DOHH2 (cell line): ENCODE data around the gene ELANE.

Source experiments
- H3F3A ChIP-seq: fragments of 200-600 bp; sonication (generic), shearing (Covaris generic); 2 replicates; pipeline ENCODE4 v1.6.0; 2016; ENCODE audit warnings: antibody characterized with exemption, mild to moderate bottlenecking; ENCODE audit not compliant: control insufficient read depth, insufficient read depth
- H3K27ac ChIP-seq: fragments of 200-600 bp; sonication (generic); 2 replicates; pipeline ENCODE4 v1.5.1; 2014; ENCODE audit warnings: low read depth, mild to moderate bottlenecking, low read length, moderate library complexity
- H3K27me3 ChIP-seq: fragments of 200-600 bp; sonication (generic); 2 replicates; pipeline ENCODE4 v1.6.1; 2014; ENCODE audit warnings: mild to moderate bottlenecking, low read length, mixed read lengths; ENCODE audit not compliant: control insufficient read depth
- H3K36me3 ChIP-seq: fragments of 200-600 bp; sonication (generic); 2 replicates; pipeline ENCODE4 v1.6.1; 2014; ENCODE audit warnings: mild to moderate bottlenecking, low read length, moderate library complexity, mixed read lengths; ENCODE audit not compliant: control insufficient read depth
- H3K4me1 ChIP-seq: fragments of 200-600 bp; sonication (generic); 2 replicates; pipeline ENCODE4 v1.6.1; 2014; ENCODE audit warnings: mild to moderate bottlenecking, low read length, mixed read lengths; ENCODE audit not compliant: control insufficient read depth
- H3K4me2 ChIP-seq: fragments of 200-600 bp; sonication (generic); 2 replicates; pipeline ENCODE4 v1.6.0; 2014; ENCODE audit warnings: mild to moderate bottlenecking, low read length, moderate library complexity
- H3K4me3 ChIP-seq: fragments of 200-600 bp; sonication (generic); 2 replicates; pipeline ENCODE4 v1.5.1; 2014; ENCODE audit warnings: mild to moderate bottlenecking, low read length, mixed read lengths
- H3K79me2 ChIP-seq: fragments of 200-600 bp; sonication (generic); 2 replicates; pipeline ENCODE4 v1.6.1; 2014; ENCODE audit warnings: mild to moderate bottlenecking, low read length, mixed read lengths; ENCODE audit not compliant: control insufficient read depth
- H3K9me2 ChIP-seq: fragments of 200-600 bp; sonication (generic); replicated peaks from 2 replicates; pipeline ENCODE4 v1.6.1; 2014; ENCODE audit warnings: mild to moderate bottlenecking, low read length, mixed read lengths; ENCODE audit not compliant: control insufficient read depth
- H3K9me3 ChIP-seq: fragments of 200-600 bp; sonication (generic); 2 replicates; pipeline ENCODE4 v1.6.1; 2014; ENCODE audit warnings: antibody characterized with exemption, low read length, mixed read lengths; ENCODE audit not compliant: control insufficient read depth, insufficient read depth
- H4K20me1 ChIP-seq: fragments of 200-600 bp; sonication (generic); 2 replicates; pipeline ENCODE4 v1.6.0; 2014; ENCODE audit warnings: low read depth, mild to moderate bottlenecking, antibody characterized with exemption, low read length, moderate library complexity; ENCODE audit not compliant: control insufficient read depth, insufficient read depth
- CTCF ChIP-seq: fragments of 200-600 bp; sonication (generic); IDR thresholded peaks from one replicate; pipeline ENCODE4 v1.5.1; 2014; ENCODE audit warnings: antibody characterized with exemption, mild to moderate bottlenecking, low read depth, low read length; ENCODE audit not compliant: poor library complexity, severe bottlenecking
- EZH2phosphoT487 ChIP-seq: fragments of 200-600 bp; sonication (generic); IDR thresholded peaks from 2 replicates; pipeline ENCODE4 v1.6.1; 2017; ENCODE audit warnings: borderline replicate concordance, mild to moderate bottlenecking, antibody characterized with exemption, low read length, moderate library complexity, mixed read lengths

ELANE gene

GRCh38 chr19:825897-826644 is 26.0 kb upstream of the ELANE start:
- H3K4me2 ChIP-seq, result no peak overlapping the region
- no peaks in the 10 kb centered on the region for H3K36me3 ChIP-seq
- no peak overlapping the region for H3K27ac ChIP-seq
- H3K79me2 ChIP-seq, result no peaks in the 10 kb centered on the region
- TF ChIP-seq EZH2phosphoT487 (no peak), CTCF (no peak)
- no peaks in the 10 kb centered on the region for H3F3A ChIP-seq
- H4K20me1 ChIP-seq, result no peaks in the 10 kb centered on the region
- H3K4me3 ChIP-seq, result no peak overlapping the region
- no peaks in the 10 kb centered on the region for H3K9me3 ChIP-seq
- H3K4me1 ChIP-seq, result no peaks in the 10 kb centered on the region
- no peaks in the 10 kb centered on the region for H3K27me3 ChIP-seq
- no peaks in the 10 kb centered on the region for H3K9me2 ChIP-seq

GRCh38 chr19:827314-827709 is 24.8 kb upstream of the ELANE start:
- Histone ChIP-seq H3K4me2 (no peak overlapping the region), H3K27me3 (no peaks in the 10 kb centered on the region), H3K79me2 (no peaks in the 10 kb centered on the region), H3F3A (no peaks in the 10 kb centered on the region), H3K9me3 (no peaks in the 10 kb centered on the region), H3K9me2 (no peaks in the 10 kb centered on the region), H3K4me1 (no peaks in the 10 kb centered on the region), H4K20me1 (no peaks in the 10 kb centered on the region), H3K4me3 (no peak overlapping the region), H3K36me3 (no peaks in the 10 kb centered on the region), H3K27ac (no peak overlapping the region)
- TF ChIP-seq CTCF (no peak), EZH2phosphoT487 (no peak)

- Histone ChIP-seq H3K79me2 (no peaks in the 10 kb centered on the region), H3K27me3 (no peaks in the 10 kb centered on the region), H3K36me3 (no peaks in the 10 kb centered on the region), H3F3A (no peaks in the 10 kb centered on the region), H3K9me3 (no peaks in the 10 kb centered on the region), H3K4me1 (no peaks in the 10 kb centered on the region), H3K4me3 (no peak within 1 kb of the TSS), H4K20me1 (no peaks in the 10 kb centered on the region), H3K27ac (no peak within 1 kb of the TSS), H3K9me2 (no peaks in the 10 kb centered on the region), H3K4me2 (no peak within 1 kb of the TSS)
- TF ChIP-seq CTCF (no peak), EZH2phosphoT487 (no peak)
Measured at GRCh38 chr19:827710-828321, 24.3 kb upstream of the ELANE start, which contains the start of gene AZU1. TSS of gene AZU1 (plus strand) at chr19:827837. CDS start at chr19:827847, 10 bp downstream.
